K562 (cell line): ENCODE measurements around the gene ZFP64. TPM values are rescaled to one million over a fixed set of nuclear protein-coding genes. Genes with fewer than 3 reads are reported as not detected.

Experiments
- ATAC-seq: fragments of 200-7000 bp; cut with Tn5 transposase; 3 replicates; pipeline ENCODE4 v1.9.1; 2020; ENCODE audit warnings: moderate library complexity
- BruUV-seq: library from RNA; stranded (reverse); fragments of 400-500 nt; replicated peaks from 2 replicates; lab custom pipeline; 2021; lab: Mats Ljungman, UMichigan
- CTCF ChIA-PET: fragments of 300-600 bp; formaldehyde crosslinking; extraction: SDS; loops from one replicate; lab custom pipeline; 2021; ENCODE audit warnings: low intra/inter-chr PET ratio; lab: Yijun Ruan, JAX
- POLR2A ChIA-PET: fragments of 300-600, 350-650 bp; sonication (Branson Sonifier 250); formaldehyde crosslinking; extraction: SDS; loops from one replicate; lab custom pipeline; 2021; ENCODE audit warnings: antibody characterized with exemption, inconsistent platforms; lab: Yijun Ruan, JAX
- DNase-seq, 4 experiments: peaks; one replicate each; pipeline versions ENCODE4 v3.0.0 to v3.0.0-alpha.2; 2011 to 2018; ENCODE audit warnings: low spot score in 3 of 4, mixed read lengths in 3 of 4; ENCODE audit errors: extremely low read depth in 1 of 4
- FAIRE-seq: peaks from 2 replicates; lab custom pipeline; 2011; peaks lifted over from hg19 to GRCh38; lab: Jason Lieb, UNC
- H2AFZ ChIP-seq: 2 replicates; pipeline ENCODE4 v1.6.0; 2011; ENCODE audit warnings: low read depth, low read length, control low read depth, inconsistent platforms
- H3K27ac ChIP-seq: fragments of 200-600 bp; 3 replicates; pipeline ENCODE4 v1.8.0; 2011; ENCODE audit warnings: low read depth, mild to moderate bottlenecking, control low read depth, inconsistent platforms, low read length, moderate library complexity, mixed read lengths; ENCODE audit errors: extremely low read depth
- H3K27me3 ChIP-seq, 2 experiments: fragments of 300-600 bp in 1 of 2; 2 replicates in 1 of 2; 3 replicates in 1 of 2; pipeline versions ENCODE4 v1.6.0 to v1.8.0; 2011; ENCODE audit warnings: inconsistent platforms in 2 of 2, low read length in 2 of 2, mild to moderate bottlenecking in 1 of 2, mixed read lengths in 1 of 2, moderate library complexity in 1 of 2; ENCODE audit not compliant: control insufficient read depth in 2 of 2, insufficient read depth in 2 of 2
- H3K36me3 ChIP-seq: fragments of 300-600 bp; 3 replicates; pipeline ENCODE4 v1.8.0; 2011; ENCODE audit warnings: mild to moderate bottlenecking, low read length, inconsistent platforms; ENCODE audit not compliant: control insufficient read depth, insufficient read depth
- H3K4me1 ChIP-seq, 2 experiments: fragments of 200-600 bp in 1 of 2; replicated peaks in 1 of 2; 2 replicates in 1 of 2; 3 replicates in 1 of 2; pipeline versions ENCODE4 v1.5.1 to v1.8.0; 2011; ENCODE audit warnings: inconsistent platforms in 2 of 2, low read length in 2 of 2, mild to moderate bottlenecking in 1 of 2, mixed read lengths in 1 of 2, moderate library complexity in 1 of 2; ENCODE audit not compliant: control insufficient read depth in 2 of 2, insufficient read depth in 2 of 2
- H3K4me2 ChIP-seq: 2 replicates; pipeline ENCODE4 v1.6.1; 2011; ENCODE audit warnings: low read length, control low read depth, inconsistent platforms, mixed read lengths; ENCODE audit not compliant: insufficient read depth
- H3K4me3 ChIP-seq: fragments of 200-600 bp; sonication (generic), shearing (Covaris generic); 2 replicates; pipeline ENCODE4 v1.5.1; 2016; ENCODE audit warnings: control low read depth, inconsistent platforms
- H3K79me2 ChIP-seq: fragments of 200-600 bp; 3 replicates; pipeline ENCODE4 v1.8.0; 2011; ENCODE audit warnings: low read length, inconsistent platforms; ENCODE audit not compliant: control insufficient read depth, insufficient read depth
- H3K9ac ChIP-seq, 2 experiments: 2 replicates each; pipeline versions ENCODE4 v1.6.0 to v1.6.1; 2011; ENCODE audit warnings: low read depth in 2 of 2, low read length in 2 of 2, control low read depth in 1 of 2, inconsistent platforms in 1 of 2, mild to moderate bottlenecking in 1 of 2, mixed read lengths in 1 of 2; ENCODE audit not compliant: insufficient read depth in 1 of 2
- H3K9me1 ChIP-seq: one replicate; pipeline ENCODE4 v1.6.0; 2011; ENCODE audit warnings: inconsistent platforms, mild to moderate bottlenecking, low read length, moderate library complexity; ENCODE audit not compliant: control insufficient read depth, insufficient read depth
- H3K9me3 ChIP-seq: replicated peaks from 2 replicates; pipeline ENCODE4 v1.5.1; 2011; ENCODE audit warnings: low read depth, low read length, inconsistent platforms; ENCODE audit not compliant: control insufficient read depth, insufficient read depth
- H4K20me1 ChIP-seq: replicated peaks from 2 replicates; pipeline ENCODE4 v1.6.1; 2011; ENCODE audit warnings: low read length, inconsistent platforms, mixed read lengths; ENCODE audit not compliant: control insufficient read depth, insufficient read depth
- CREBBP ChIP-seq: IDR thresholded peaks from one replicate; pipeline ENCODE4 v1.6.1; 2012; ENCODE audit warnings: low read depth, mild to moderate bottlenecking, control low read depth, inconsistent platforms, low read length
- ELF4 ChIP-seq: fragments of 450-650 bp; formaldehyde crosslinking; IDR thresholded peaks from 2 replicates; pipeline ENCODE4 v1.4.0; 2022; ENCODE audit warnings: missing genetic modification characterization
- HOXB6 ChIP-seq: fragments of 250-450 bp; sonication (Bioruptor Pico); IDR thresholded peaks from 2 replicates; pipeline ENCODE4 v1.5.1; 2022; ENCODE audit warnings: mild to moderate bottlenecking, borderline replicate concordance
- ILF3 ChIP-seq: fragments of 450-650 bp; IDR thresholded peaks from 2 replicates; pipeline ENCODE4 v1.6.1; 2018; ENCODE audit warnings: antibody characterized with exemption, mild to moderate bottlenecking, moderate library complexity, borderline replicate concordance
- YBX1 ChIP-seq: fragments of 450-650 bp; IDR thresholded peaks from 2 replicates; pipeline ENCODE4 v1.7.1; 2016; ENCODE audit warnings: mild to moderate bottlenecking
- ZNF146 ChIP-seq: IDR thresholded peaks from one replicate; pipeline ENCODE4 v1.6.1; 2018; ENCODE audit warnings: missing compliant biosample characterization; ENCODE audit not compliant: unreplicated experiment
- ZNF24 ChIP-seq: fragments of 450-650 bp; IDR thresholded peaks from 2 replicates; pipeline ENCODE4 v1.6.1; 2016
- ZNF740 ChIP-seq, 3 experiments: fragments of 200-800 bp in 1 of 3; sonication (Bioruptor generic) in 1 of 3; sonication (generic) in 1 of 3; formaldehyde crosslinking in 1 of 3; IDR thresholded peaks; 2 replicates each; pipeline versions ENCODE4 v1.6.1 to v1.8.0; 2016 to 2022; ENCODE audit warnings: mild to moderate bottlenecking in 2 of 3, missing compliant biosample characterization in 2 of 3, missing genetic modification characterization in 2 of 3, missing genetic modification reagents in 1 of 3
- WGBS: fragments of 100-300 bp; shearing (Covaris generic); methylation state at CpG from one replicate; pipeline ENCODE4 v1.1.6; 2016; ENCODE audit warnings: low coverage, mixed read lengths; ENCODE audit not compliant: insufficient coverage; ENCODE audit errors: missing lambda C conversion rate; 5-methylcytosine and 5-hydroxymethylcytosine counted together
- in situ Hi-C: fragments of 300-500 bp; cut with MboI; formaldehyde crosslinking; loops from 4 replicates; pipeline ENCODE4 v1.15.0; 2018; ENCODE audit warnings: inconsistent platforms, mixed read lengths
- intact Hi-C: fragments of 100-400 bp; cut with micrococcal nuclease; formaldehyde crosslinking; loops from 2 replicates; pipeline ENCODE4 v1.14.2; 2022
- polyA plus RNA-seq, 8 experiments: library from polyadenylated mRNA; depleted of rRNA in 4 of 8; stranded (reverse) in 5 of 8; unstranded in 3 of 8; fragments of >200 nt; fragmentation: Nextera tagmentation in 2 of 8; fragmentation: Illumina TruSeq in 1 of 8; extraction: Ambion mirVana in 2 of 8; extraction: Trizol in 1 of 8; gene quantifications; 2 replicates each; pipeline versions ENCODE4 v1.2.1 to v1.2.3, GENCODE V29; 2011 to 2014; ENCODE audit warnings: inconsistent platforms in 1 of 8, missing spikeins in 1 of 8
- total RNA-seq, 7 experiments: library from RNA; depleted of rRNA in 6 of 7; stranded (reverse); fragments of >200 nt in 6 of 7; fragmentation: Illumina TruSeq in 2 of 7; extraction: Trizol in 2 of 7; gene quantifications; 2 replicates each; pipeline versions ENCODE4 v1.2.1 to v1.2.3, GENCODE V29; 2011 to 2021; ENCODE audit warnings: low replicate concordance in 1 of 7
- TF ChIP-seq, protein P1 (sequence below): fragments of 450-650 bp; IDR thresholded peaks from 2 replicates; pipeline ENCODE4 v1.6.1; 2016; ENCODE audit warnings: low read depth
- TF ChIP-seq, protein P2 (sequence below): fragments of 150-350 bp; IDR thresholded peaks from 2 replicates; pipeline ENCODE4 v1.6.1; 2014; ENCODE audit warnings: low read depth, mild to moderate bottlenecking, low read length, borderline replicate concordance

ZFP64 gene
- total and polyA plus RNA-seq, 9 of the 15 experiments (the other 6 are each of a cell fraction or from before 2014, with no cell fraction given), result 1.4 to 13.4 (median 7.0) TPM

- Histone ChIP-seq H3K4me2 (no peak overlapping the region), H3K9me1 (no peaks in the 10 kb centered on the region), H4K20me1 (no peaks in the 10 kb centered on the region), H3K27ac (no peak overlapping the region), H3K36me3 (peaks cover 2% of the 10 kb centered on the region; the same call in 1 of the 3 replicates), H3K9ac (no peak overlapping the region), H2AFZ (no peak overlapping the region), H3K27me3 (no peaks in the 10 kb centered on the region), H3K79me2 (no peaks in the 10 kb centered on the region), H3K9me3 (peaks cover 4% of the 10 kb centered on the region), H3K4me3 (no peak overlapping the region), H3K4me1 (no peaks in the 10 kb centered on the region)
- FAIRE-seq (no peak), ATAC-seq (no peak), DNase-seq (no peak)
- WGBS, result 23% methylated on average over 3 of the region's 3 CpGs
- intact Hi-C loops (no loop called here), in situ Hi-C loops (no loop called here)
- BruUV-seq, result no TSS peak
- POLR2A ChIA-PET, result no interaction called here
- CTCF ChIA-PET, result no interaction called here
- no peak for TF ChIP-seq CREBBP
- TF ChIP-seq, protein P1, sequence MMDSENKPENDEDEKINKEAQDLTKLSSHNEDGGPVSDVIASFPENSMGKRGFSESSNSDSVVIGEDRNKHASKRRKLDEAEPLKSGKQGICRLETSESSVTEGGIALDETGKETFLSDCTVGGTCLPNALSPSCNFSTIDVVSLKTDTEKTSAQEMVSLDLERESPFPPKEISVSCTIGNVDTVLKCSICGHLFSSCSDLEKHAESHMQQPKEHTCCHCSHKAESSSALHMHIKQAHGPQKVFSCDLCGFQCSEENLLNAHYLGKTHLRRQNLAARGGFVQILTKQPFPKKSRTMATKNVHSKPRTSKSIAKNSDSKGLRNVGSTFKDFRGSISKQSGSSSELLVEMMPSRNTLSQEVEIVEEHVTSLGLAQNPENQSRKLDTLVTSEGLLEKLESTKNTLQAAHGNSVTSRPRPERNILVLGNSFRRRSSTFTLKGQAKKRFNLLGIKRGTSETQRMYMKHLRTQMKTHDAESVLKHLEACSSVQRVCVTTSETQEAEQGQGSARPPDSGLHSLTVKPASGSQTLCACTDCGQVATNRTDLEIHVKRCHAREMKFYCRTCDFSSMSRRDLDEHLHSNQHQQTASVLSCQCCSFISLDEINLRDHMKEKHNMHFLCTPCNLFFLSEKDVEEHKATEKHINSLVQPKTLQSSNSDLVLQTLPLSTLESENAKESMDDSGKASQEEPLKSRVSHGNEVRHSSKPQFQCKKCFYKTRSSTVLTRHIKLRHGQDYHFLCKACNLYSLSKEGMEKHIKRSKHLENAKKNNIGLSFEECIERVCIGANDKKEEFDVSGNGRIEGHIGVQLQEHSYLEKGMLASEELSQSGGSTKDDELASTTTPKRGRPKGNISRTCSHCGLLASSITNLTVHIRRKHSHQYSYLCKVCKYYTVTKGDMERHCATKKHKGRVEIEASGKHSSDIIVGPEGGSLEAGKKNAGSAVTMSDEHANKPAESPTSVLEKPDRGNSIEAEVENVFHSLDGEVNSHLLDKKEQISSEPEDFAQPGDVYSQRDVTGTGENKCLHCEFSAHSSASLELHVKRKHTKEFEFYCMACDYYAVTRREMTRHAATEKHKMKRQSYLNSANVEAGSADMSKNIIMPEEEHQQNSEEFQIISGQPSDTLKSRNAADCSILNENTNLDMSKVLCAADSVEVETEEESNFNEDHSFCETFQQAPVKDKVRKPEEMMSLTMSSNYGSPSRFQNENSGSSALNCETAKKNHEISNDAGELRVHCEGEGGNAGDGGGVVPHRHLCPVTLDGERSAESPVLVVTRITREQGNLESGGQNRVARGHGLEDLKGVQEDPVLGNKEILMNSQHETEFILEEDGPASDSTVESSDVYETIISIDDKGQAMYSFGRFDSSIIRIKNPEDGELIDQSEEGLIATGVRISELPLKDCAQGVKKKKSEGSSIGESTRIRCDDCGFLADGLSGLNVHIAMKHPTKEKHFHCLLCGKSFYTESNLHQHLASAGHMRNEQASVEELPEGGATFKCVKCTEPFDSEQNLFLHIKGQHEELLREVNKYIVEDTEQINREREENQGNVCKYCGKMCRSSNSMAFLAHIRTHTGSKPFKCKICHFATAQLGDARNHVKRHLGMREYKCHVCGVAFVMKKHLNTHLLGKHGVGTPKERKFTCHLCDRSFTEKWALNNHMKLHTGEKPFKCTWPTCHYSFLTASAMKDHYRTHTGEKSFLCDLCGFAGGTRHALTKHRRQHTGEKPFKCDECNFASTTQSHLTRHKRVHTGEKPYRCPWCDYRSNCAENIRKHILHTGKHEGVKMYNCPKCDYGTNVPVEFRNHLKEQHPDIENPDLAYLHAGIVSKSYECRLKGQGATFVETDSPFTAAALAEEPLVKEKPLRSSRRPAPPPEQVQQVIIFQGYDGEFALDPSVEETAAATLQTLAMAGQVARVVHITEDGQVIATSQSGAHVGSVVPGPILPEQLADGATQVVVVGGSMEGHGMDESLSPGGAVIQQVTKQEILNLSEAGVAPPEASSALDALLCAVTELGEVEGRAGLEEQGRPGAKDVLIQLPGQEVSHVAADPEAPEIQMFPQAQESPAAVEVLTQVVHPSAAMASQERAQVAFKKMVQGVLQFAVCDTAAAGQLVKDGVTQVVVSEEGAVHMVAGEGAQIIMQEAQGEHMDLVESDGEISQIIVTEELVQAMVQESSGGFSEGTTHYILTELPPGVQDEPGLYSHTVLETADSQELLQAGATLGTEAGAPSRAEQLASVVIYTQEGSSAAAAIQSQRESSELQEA, result no peak
- no peak for TF ChIP-seq ILF3
- no peak for TF ChIP-seq ZNF740 (CRISPR knock-in tag; IDR thresholded peaks at IDR 0.05)
- TF ChIP-seq ZNF740 (tag; IDR thresholded peaks at IDR 0.05), result no peak
- TF ChIP-seq YBX1, result no peak
- TF ChIP-seq ZNF24, result no peak
- no peak for TF ChIP-seq ZNF146 (CRISPR knock-in tag)
- TF ChIP-seq ELF4, result no peak
- no peak for TF ChIP-seq HOXB6 (CRISPR knock-in tag)
- TF ChIP-seq, protein P2, sequence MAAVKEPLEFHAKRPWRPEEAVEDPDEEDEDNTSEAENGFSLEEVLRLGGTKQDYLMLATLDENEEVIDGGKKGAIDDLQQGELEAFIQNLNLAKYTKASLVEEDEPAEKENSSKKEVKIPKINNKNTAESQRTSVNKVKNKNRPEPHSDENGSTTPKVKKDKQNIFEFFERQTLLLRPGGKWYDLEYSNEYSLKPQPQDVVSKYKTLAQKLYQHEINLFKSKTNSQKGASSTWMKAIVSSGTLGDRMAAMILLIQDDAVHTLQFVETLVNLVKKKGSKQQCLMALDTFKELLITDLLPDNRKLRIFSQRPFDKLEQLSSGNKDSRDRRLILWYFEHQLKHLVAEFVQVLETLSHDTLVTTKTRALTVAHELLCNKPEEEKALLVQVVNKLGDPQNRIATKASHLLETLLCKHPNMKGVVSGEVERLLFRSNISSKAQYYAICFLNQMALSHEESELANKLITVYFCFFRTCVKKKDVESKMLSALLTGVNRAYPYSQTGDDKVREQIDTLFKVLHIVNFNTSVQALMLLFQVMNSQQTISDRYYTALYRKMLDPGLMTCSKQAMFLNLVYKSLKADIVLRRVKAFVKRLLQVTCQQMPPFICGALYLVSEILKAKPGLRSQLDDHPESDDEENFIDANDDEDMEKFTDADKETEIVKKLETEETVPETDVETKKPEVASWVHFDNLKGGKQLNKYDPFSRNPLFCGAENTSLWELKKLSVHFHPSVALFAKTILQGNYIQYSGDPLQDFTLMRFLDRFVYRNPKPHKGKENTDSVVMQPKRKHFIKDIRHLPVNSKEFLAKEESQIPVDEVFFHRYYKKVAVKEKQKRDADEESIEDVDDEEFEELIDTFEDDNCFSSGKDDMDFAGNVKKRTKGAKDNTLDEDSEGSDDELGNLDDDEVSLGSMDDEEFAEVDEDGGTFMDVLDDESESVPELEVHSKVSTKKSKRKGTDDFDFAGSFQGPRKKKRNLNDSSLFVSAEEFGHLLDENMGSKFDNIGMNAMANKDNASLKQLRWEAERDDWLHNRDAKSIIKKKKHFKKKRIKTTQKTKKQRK, result no peak
These were observed 33.3 kb upstream of the ZFP64 start for GRCh38 chr20:52224920-52225319.
